GM12873 (cell line): ENCODE results near the gene CIC.

Experiments
- CTCF ChIP-seq: IDR thresholded peaks from 2 replicates; pipeline ENCODE4 v1.5.1; 2012; ENCODE audit warnings: low read depth, mild to moderate bottlenecking, moderate library complexity, low read length, control low read depth; ENCODE audit not compliant: insufficient read depth; ENCODE audit errors: missing control alignments

Gene CIC

GRCh38 chr19:42254850-42255765 is 13.9 kb upstream of the CIC start, which contains the start of gene ERF:
TSS of gene ERF (minus strand) at chr19:42255128. CDS start at chr19:42254999, 129 bp downstream.
- no peak for TF ChIP-seq CTCF

GRCh38 chr19:42255766-42256745 is 13.0 kb upstream of the CIC start:
- TF ChIP-seq CTCF, result no peak

- TF ChIP-seq CTCF, result no peak
Observed at GRCh38 chr19:42261763-42262162, 7.3 kb upstream of the CIC start.

DNA sequence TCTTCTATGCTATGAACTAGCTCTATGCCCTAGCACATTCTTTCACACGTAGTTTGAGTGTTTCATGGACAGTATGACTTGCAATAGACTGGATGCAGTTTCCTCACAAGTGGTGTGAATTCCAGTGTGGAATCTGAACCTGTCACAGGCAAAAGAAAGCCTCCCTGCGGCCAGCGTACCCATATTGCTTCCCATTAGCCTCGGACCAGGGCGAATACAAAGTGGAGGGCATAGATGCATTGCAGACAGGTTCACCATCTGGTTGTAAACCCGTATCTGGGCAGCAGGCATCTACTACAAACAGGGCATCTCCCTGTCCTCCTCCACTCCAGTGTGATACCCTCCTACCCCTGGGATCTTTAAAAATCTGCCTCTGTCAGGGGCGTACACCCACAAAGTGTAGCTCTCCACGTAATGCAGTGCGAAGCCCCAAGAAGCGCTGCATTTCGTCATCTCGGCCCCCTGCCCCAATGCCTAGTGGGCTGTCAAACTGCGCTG is 1.4 kb upstream of the CIC start:
- TF ChIP-seq CTCF, result no peak

GRCh38 chr19:42268142-42268703 is 829 bp upstream of the CIC start:
- TF ChIP-seq CTCF, result no peak

GRCh38 chr19:42269478-42270345 is 660 bp downstream of the CIC start:
- no peak for TF ChIP-seq CTCF
